Naive thymus-derived CD4-positive, alpha-beta T cell (primary cell): ENCODE measurements around the gene BTBD6. TPM values are rescaled to one million over a fixed set of nuclear protein-coding genes. Genes with fewer than 3 reads are reported as not detected.

Source experiments
- ATAC-seq: fragments of 150-1000 bp; cut with Tn5 transposase; 2 replicates; pipeline ENCODE4 v1.10.0; 2021; ENCODE audit warnings: mild to moderate bottlenecking, moderate library complexity
- CTCF ChIA-PET: fragments of 350-600 bp; sonication (Branson Sonifier 250); formaldehyde crosslinking; loops from one replicate; lab custom pipeline; 2021; ENCODE audit warnings: antibody characterized with exemption; lab: Charles Lee
- POLR2A ChIA-PET: fragments of 350-600 bp; sonication (Branson Sonifier 250); formaldehyde crosslinking; loops from one replicate; lab custom pipeline; 2021; ENCODE audit warnings: antibody characterized with exemption, inconsistent platforms; lab: Charles Lee
- DNase-seq, 9 donors: peaks; one replicate each; pipeline versions ENCODE4 v3.0.0 to v3.0.0-alpha.2; 2020 to 2022; ENCODE audit warnings: mixed read lengths in 1 of 9
- H3K27ac ChIP-seq: one replicate; pipeline ENCODE4 v1.7.0; 2013; ENCODE audit warnings: mild to moderate bottlenecking, low read depth, low read length, moderate library complexity
- H3K27me3 ChIP-seq, 2 donors: one replicate each; pipeline ENCODE4 v1.7.0; 2013; ENCODE audit warnings: low read length in 2 of 2, mild to moderate bottlenecking in 2 of 2, moderate library complexity in 2 of 2; ENCODE audit not compliant: control insufficient read depth in 2 of 2, insufficient read depth in 2 of 2
- H3K36me3 ChIP-seq, 3 experiments: 1 replicate in 2 of 3; 2 replicates in 1 of 3; pipeline ENCODE4 v1.7.0; 2013; ENCODE audit warnings: low read length in 3 of 3, mild to moderate bottlenecking in 3 of 3, moderate library complexity in 1 of 3; ENCODE audit not compliant: insufficient read depth in 3 of 3, control insufficient read depth in 2 of 3
- H3K4me1 ChIP-seq, 2 donors: one replicate each; pipeline ENCODE4 v1.7.0; 2013; ENCODE audit warnings: low read length in 2 of 2, mild to moderate bottlenecking in 2 of 2, moderate library complexity in 1 of 2; ENCODE audit not compliant: control insufficient read depth in 2 of 2, insufficient read depth in 2 of 2
- H3K4me3 ChIP-seq: 2 replicates; pipeline ENCODE4 v1.7.0; 2013; ENCODE audit warnings: mild to moderate bottlenecking, low read length
- H3K9me3 ChIP-seq, 3 experiments: 1 replicate in 2 of 3; 2 replicates in 1 of 3; pipeline ENCODE4 v1.7.0; 2013; ENCODE audit warnings: low read length in 3 of 3; ENCODE audit not compliant: control insufficient read depth in 2 of 3
- H3K27ac Mint-ChIP-seq, 9 donors: one replicate each; pipeline ENCODE4 v1.8.0; 2020 to 2022; ENCODE audit warnings: mixed read lengths in 9 of 9, mild to moderate bottlenecking in 8 of 9, moderate library complexity in 5 of 9, inconsistent platforms in 2 of 9
- H3K27me3 Mint-ChIP-seq, 5 donors: one replicate each; pipeline ENCODE4 v1.8.0; 2021 to 2022; ENCODE audit warnings: mixed read lengths in 5 of 5, mild to moderate bottlenecking in 1 of 5
- H3K36me3 Mint-ChIP-seq, 5 donors: one replicate each; pipeline ENCODE4 v1.8.0; 2020 to 2022; ENCODE audit warnings: mixed read lengths in 5 of 5, mild to moderate bottlenecking in 3 of 5, inconsistent platforms in 1 of 5
- H3K4me1 Mint-ChIP-seq, 7 donors: one replicate each; pipeline ENCODE4 v1.8.0; 2020 to 2022; ENCODE audit warnings: mixed read lengths in 7 of 7, mild to moderate bottlenecking in 3 of 7, inconsistent platforms in 1 of 7
- H3K4me3 Mint-ChIP-seq, 10 donors: one replicate each; pipeline ENCODE4 v1.8.0; 2020 to 2022; ENCODE audit warnings: mild to moderate bottlenecking in 10 of 10, mixed read lengths in 10 of 10, moderate library complexity in 6 of 10, inconsistent platforms in 2 of 10
- H3K9me3 Mint-ChIP-seq, 11 donors: one replicate each; pipeline ENCODE4 v1.8.0; 2020 to 2022; ENCODE audit warnings: mixed read lengths in 11 of 11, mild to moderate bottlenecking in 4 of 11, inconsistent platforms in 1 of 11, moderate library complexity in 1 of 11
- intact Hi-C, 2 donors: fragments of 100-400 bp; cut with micrococcal nuclease; formaldehyde crosslinking; loops; one replicate each; pipeline ENCODE4 v1.15.1; 2023
- polyA plus RNA-seq, 2 donors: library from polyadenylated mRNA; unstranded; fragments of 300-500 nt; fragmentation: Illumina TruSeq; gene quantifications; one replicate each; pipeline ENCODE4 v1.2.3, GENCODE V29; 2021
- total RNA-seq, 6 experiments: library from RNA in 5 of 6; stranded (reverse) in 5 of 6; gene quantifications; 1 replicate in 5 of 6; 2 replicates in 1 of 6; pipeline ENCODE4 v1.2.3 and lab custom pipeline; 2021 to 2026

BTBD6 gene
- total and polyA plus RNA-seq, 7 experiments from 2014 or later: 4.0 to 43.0 (median 31.1) TPM

- DNase-seq (no peak), ATAC-seq (no peak)
- H3K27ac Mint-ChIP-seq: no peak overlapping the region
- H3K36me3 ChIP-seq: peaks cover 0 to 24% (median 0%) of the 10 kb centered on the region in 3 experiments
- ChIA-PET POLR2A (no interaction called here), CTCF (no interaction called here)
- H3K4me1 Mint-ChIP-seq: peaks cover 0 to 15% (median 5%) of the 10 kb centered on the region in 7 donors
- no peak overlapping the region for H3K27ac ChIP-seq
- no peaks in the 10 kb centered on the region for H3K9me3 ChIP-seq
- H3K27me3 Mint-ChIP-seq: no peaks in the 10 kb centered on the region
- H3K9me3 Mint-ChIP-seq: peaks cover 0 to 3% (median 0%) of the 10 kb centered on the region in 11 donors
- peaks cover 0 to 20% (median 6%) of the 10 kb centered on the region in 5 donors for H3K36me3 Mint-ChIP-seq
- H3K4me1 ChIP-seq: no peaks in the 10 kb centered on the region
- H3K4me3 Mint-ChIP-seq: no peak overlapping the region
- no peaks in the 10 kb centered on the region for H3K27me3 ChIP-seq
- intact Hi-C loops: no loop called here
- H3K4me3 ChIP-seq: no peak overlapping the region
Observed at GRCh38 chr14:105269405-105269804, 21.1 kb downstream of the BTBD6 start.

GRCh38 chr14:105271224-105271890 is 23.0 kb downstream of the BTBD6 start:
- Mint-ChIP-seq H3K9me3 (peaks cover 0 to 3% (median 0%) of the 10 kb centered on the region in 11 donors), H3K4me3 (no peak overlapping the region), H3K27ac (no peak overlapping the region), H3K27me3 (no peaks in the 10 kb centered on the region), H3K36me3 (peaks cover 0 to 11% (median 6%) of the 10 kb centered on the region in 5 donors), H3K4me1 (peaks cover 0 to 22% (median 5%) of the 10 kb centered on the region in 7 donors)
- H3K36me3 ChIP-seq: peaks cover 0 to 24% (median 0%) of the 10 kb centered on the region in 3 experiments
- CTCF ChIA-PET: no interaction called here
- H3K4me1 ChIP-seq: no peaks in the 10 kb centered on the region
- intact Hi-C loops: no loop called here
- H3K4me3 ChIP-seq: no peak overlapping the region
- H3K9me3 ChIP-seq: no peaks in the 10 kb centered on the region
- H3K27ac ChIP-seq: no peak overlapping the region
- no peak for DNase-seq
- POLR2A ChIA-PET: no interaction called here
- H3K27me3 ChIP-seq: no peaks in the 10 kb centered on the region
- ATAC-seq: no peak

GRCh38 chr14:105272623-105273022 is 24.3 kb downstream of the BTBD6 start:
- Histone ChIP-seq H3K4me3 (no peak overlapping the region), H3K4me1 (no peaks in the 10 kb centered on the region), H3K9me3 (no peaks in the 10 kb centered on the region), H3K27me3 (no peaks in the 10 kb centered on the region), H3K36me3 (peaks cover 0 to 22% (median 0%) of the 10 kb centered on the region in 3 experiments), H3K27ac (no peak overlapping the region)
- Mint-ChIP-seq H3K9me3 (peaks cover 0 to 3% (median 0%) of the 10 kb centered on the region in 11 donors), H3K27me3 (no peaks in the 10 kb centered on the region), H3K4me1 (peaks cover 0 to 22% (median 5%) of the 10 kb centered on the region in 7 donors), H3K36me3 (peaks cover 0 to 6% (median 4%) of the 10 kb centered on the region in 5 donors), H3K4me3 (no peak overlapping the region), H3K27ac (peak overlapping the region in 2 of 9 donors; percentile 43 to 51)
- CTCF ChIA-PET: no interaction called here
- intact Hi-C loops: no loop called here
- ATAC-seq (no peak), DNase-seq (no peak)
- POLR2A ChIA-PET: interaction anchor here (0.6 kb wide), 1 partner anchor 9 kb away, joined by 4 read pairs; no protein-coding TSS in a partner anchor

GRCh38 chr14:105273062-105273461 is 24.7 kb downstream of the BTBD6 start:
- ChIA-PET CTCF (no interaction called here), POLR2A (no interaction called here)
- no peaks in the 10 kb centered on the region for H3K4me1 ChIP-seq
- H3K36me3 ChIP-seq: peaks cover 0 to 17% (median 0%) of the 10 kb centered on the region in 3 experiments
- Mint-ChIP-seq H3K27ac (peak overlapping the region in 1 of 9 donors; percentile 51), H3K36me3 (peaks cover 0 to 6% (median 4%) of the 10 kb centered on the region in 5 donors), H3K4me1 (peaks cover 0 to 22% (median 5%) of the 10 kb centered on the region in 7 donors), H3K9me3 (peaks cover 0 to 3% (median 0%) of the 10 kb centered on the region in 11 donors), H3K4me3 (no peak overlapping the region), H3K27me3 (no peaks in the 10 kb centered on the region)
- H3K9me3 ChIP-seq: no peaks in the 10 kb centered on the region
- H3K4me3 ChIP-seq: no peak overlapping the region
- no peaks in the 10 kb centered on the region for H3K27me3 ChIP-seq
- DNase-seq (no peak), ATAC-seq (peak; percentile 6)
- no peak overlapping the region for H3K27ac ChIP-seq
- intact Hi-C loops: no loop called here

- peaks cover 0 to 12% (median 0%) of the 10 kb centered on the region in 3 experiments for H3K36me3 ChIP-seq
- H3K4me3 Mint-ChIP-seq: no peak overlapping the region
- H3K4me1 ChIP-seq: no peaks in the 10 kb centered on the region
- H3K9me3 ChIP-seq: no peaks in the 10 kb centered on the region
- no peaks in the 10 kb centered on the region for H3K27me3 ChIP-seq
- no peak overlapping the region for H3K27ac Mint-ChIP-seq
- H3K4me1 Mint-ChIP-seq: peaks cover 0 to 23% (median 11%) of the 10 kb centered on the region in 7 donors
- CTCF ChIA-PET: interaction anchor here (1.2 kb wide), 1 partner anchor 20 kb away, joined by 3 read pairs; no protein-coding TSS in a partner anchor
- no peaks in the 10 kb centered on the region for H3K9me3 Mint-ChIP-seq
- DNase-seq: no peak
- H3K4me3 ChIP-seq: no peak overlapping the region
- no peak overlapping the region for H3K27ac ChIP-seq
- peaks cover 0 to 6% (median 3%) of the 10 kb centered on the region in 5 donors for H3K36me3 Mint-ChIP-seq
- intact Hi-C loops: no loop called here
- POLR2A ChIA-PET: interaction anchor here (1.0 kb wide), 1 partner anchor 14 kb away, joined by 3 read pairs; no protein-coding TSS in a partner anchor
- no peak for ATAC-seq
- no peaks in the 10 kb centered on the region for H3K27me3 Mint-ChIP-seq
Observed at GRCh38 chr14:105274637-105275036, 26.3 kb downstream of the BTBD6 start.

- Histone ChIP-seq H3K9me3 (no peaks in the 10 kb centered on the region), H3K27ac (no peak overlapping the region), H3K4me1 (no peaks in the 10 kb centered on the region), H3K4me3 (no peak overlapping the region), H3K27me3 (no peaks in the 10 kb centered on the region), H3K36me3 (peaks cover 0 to 16% (median 0%) of the 10 kb centered on the region in 3 experiments)
- H3K4me3 Mint-ChIP-seq: no peak overlapping the region
- no peaks in the 10 kb centered on the region for H3K9me3 Mint-ChIP-seq
- DNase-seq (no peak), ATAC-seq (no peak)
- H3K4me1 Mint-ChIP-seq: peaks cover 1 to 26% (median 12%) of the 10 kb centered on the region in 7 donors
- peaks cover 0 to 6% (median 3%) of the 10 kb centered on the region in 5 donors for H3K36me3 Mint-ChIP-seq
- intact Hi-C loops: no loop called here
- no peaks in the 10 kb centered on the region for H3K27me3 Mint-ChIP-seq
- CTCF ChIA-PET: interaction anchor here (1.2 kb wide), 1 partner anchor 19 kb away, joined by 3 read pairs; no protein-coding TSS in a partner anchor
- H3K27ac Mint-ChIP-seq: peak overlapping the region in 1 of 9 donors; percentile 45
- POLR2A ChIA-PET: interaction anchor here (1.0 kb wide), 1 partner anchor 15 kb away, joined by 3 read pairs; no protein-coding TSS in a partner anchor
Observed at GRCh38 chr14:105275267-105275946, 27.1 kb downstream of the BTBD6 start.
